ENCODE results near the gene MFGE8.

The MFGE8 gene

DNA sequence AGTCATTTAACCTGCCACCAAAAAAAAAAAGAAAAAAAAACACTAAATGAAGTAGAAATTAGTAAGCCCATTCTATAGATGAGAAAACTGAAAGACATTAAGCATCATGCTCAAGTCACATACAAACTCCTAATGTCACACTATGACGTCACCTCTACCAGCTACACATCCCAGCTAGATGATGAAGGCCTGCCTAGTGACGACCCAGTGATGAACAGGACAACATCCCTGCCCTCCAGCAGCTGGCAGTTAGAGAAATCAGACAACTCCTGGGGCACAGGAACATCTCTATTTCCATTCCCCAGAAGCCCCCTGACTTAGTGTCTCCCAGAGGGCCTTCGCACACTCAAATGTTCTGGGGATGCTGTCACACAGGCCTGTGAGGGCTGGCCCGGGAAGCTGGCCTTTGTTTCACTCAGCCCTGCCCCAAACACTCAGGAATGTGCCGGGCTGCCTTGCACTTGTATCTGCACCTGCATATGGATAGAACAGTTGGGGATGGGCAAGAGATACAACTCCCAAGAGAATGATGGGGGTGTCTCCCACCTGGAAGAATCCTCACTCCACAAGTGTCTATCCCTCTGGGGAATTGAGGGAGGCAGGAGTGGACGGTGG is 10.9 kb downstream of the MFGE8 start:
- no peak for TF ChIP-seq CTCF (IDR thresholded peaks at IDR 0.05; ENCODE audit: low read depth, low read length)
- no peak for DNase-seq
- H3K27me3 ChIP-seq: no peaks in the 10 kb centered on the region
- no peaks in the 10 kb centered on the region for H3K36me3 ChIP-seq
- H3K9me3 ChIP-seq: no peaks in the 10 kb centered on the region
- no peak overlapping the region for H3K4me3 ChIP-seq (ENCODE audit: low read depth, low read length)
- H3K4me1 ChIP-seq: peaks cover 5% of the 10 kb centered on the region; the same call in 1 of the 2 replicates

DNA sequence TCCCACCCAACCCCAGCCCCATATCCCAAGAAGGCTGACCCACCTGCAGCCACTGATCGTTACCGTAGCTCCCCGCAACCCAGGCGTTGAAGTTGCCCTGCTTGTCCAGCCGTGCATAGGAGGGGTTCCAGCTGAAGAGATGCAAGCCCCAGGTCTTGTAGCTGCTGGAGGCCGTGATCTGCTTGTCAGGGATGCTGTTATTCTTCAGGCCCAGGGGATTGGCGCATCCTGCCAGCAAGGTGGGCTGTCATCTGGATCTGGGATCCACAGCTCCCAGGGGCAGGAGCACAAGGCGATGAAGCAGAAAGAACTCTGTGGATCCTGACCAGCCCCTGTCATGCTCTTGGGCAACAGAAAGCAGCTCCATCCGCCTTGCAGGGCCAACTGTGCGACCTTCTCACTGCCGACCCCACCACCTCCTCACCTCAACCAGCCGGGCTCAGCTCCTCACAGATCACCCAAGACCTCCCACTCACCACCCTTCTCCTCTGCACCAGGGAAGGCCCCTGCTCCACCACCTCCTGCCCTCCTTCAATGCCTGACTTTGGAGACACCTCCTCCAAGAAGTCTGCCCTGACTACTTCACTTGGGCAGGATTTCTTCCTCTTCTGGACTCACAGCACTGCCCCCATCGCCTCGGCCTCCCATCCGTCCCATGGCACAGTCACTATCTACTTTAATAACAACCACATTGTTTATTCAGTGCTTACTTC is 11.5 kb downstream of the MFGE8 start:
- H3K27me3 ChIP-seq: no peaks in the 10 kb centered on the region
- no peak for TF ChIP-seq CTCF (IDR thresholded peaks at IDR 0.05; ENCODE audit: low read depth, low read length)
- peaks cover 5% of the 10 kb centered on the region; the same call in 1 of the 2 replicates for H3K4me1 ChIP-seq
- DNase-seq: no peak
- no peaks in the 10 kb centered on the region for H3K36me3 ChIP-seq
- H3K4me3 ChIP-seq (ENCODE audit: low read depth, low read length): no peak overlapping the region
- H3K9me3 ChIP-seq: no peaks in the 10 kb centered on the region

DNA sequence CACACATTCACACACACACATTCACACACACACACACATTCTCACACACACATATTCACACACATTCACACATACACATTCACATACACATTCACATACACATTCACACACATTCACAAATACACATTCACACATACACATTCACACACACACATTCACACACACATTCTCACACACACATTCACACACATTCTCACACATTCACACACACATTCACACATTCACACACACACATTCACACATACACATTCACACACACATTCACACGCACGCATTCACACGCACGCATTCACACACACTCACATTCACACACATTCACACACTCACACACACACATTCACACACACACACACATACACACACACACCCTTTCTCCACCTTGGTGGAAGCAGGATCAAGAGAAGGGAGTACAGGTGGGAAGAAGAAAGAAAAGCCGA is 12.2 kb downstream of the MFGE8 start:
- no peaks in the 10 kb centered on the region for H3K27me3 ChIP-seq
- DNase-seq: no peak
- TF ChIP-seq CTCF (IDR thresholded peaks at IDR 0.05; ENCODE audit: low read depth, low read length): no peak
- H3K4me1 ChIP-seq: peaks cover 5% of the 10 kb centered on the region; the same call in 1 of the 2 replicates
- no peak overlapping the region for H3K4me3 ChIP-seq (ENCODE audit: low read depth, low read length)
- no peaks in the 10 kb centered on the region for H3K36me3 ChIP-seq
- no peaks in the 10 kb centered on the region for H3K9me3 ChIP-seq

DNA sequence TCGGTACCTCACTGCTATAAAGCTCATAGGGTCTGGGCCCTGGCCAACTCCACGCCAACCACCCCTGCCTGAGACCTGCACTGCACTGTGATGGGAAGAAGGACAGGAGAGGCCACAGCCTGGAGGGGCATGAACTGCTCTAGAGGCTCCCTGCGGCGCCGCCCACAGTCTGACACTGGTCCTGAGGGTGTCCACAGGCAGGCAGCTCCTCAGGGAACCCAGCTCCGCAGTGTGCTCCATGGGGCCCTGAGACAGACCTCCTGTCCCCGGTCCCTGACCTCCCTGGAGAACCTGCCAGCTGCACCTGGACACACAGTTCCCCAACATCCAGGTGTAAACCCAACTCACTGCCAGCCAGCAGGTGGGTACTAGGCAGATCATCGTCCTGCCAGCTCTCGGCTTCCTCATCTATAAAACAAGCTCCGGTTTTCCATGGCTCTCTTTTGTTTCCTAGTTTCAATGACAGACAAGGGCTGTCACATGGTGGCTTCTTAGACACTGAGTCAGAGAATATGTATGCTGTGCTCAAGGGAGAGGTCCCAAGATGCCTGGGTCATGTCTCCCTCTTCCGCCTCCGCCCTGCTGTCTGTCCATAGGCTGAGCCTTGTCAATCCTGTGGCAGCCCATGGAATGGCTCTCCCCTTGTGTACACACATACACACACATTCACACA is 12.7 kb downstream of the MFGE8 start:
- Histone ChIP-seq H3K9me3 (no peaks in the 10 kb centered on the region), H3K4me3 (ENCODE audit: low read depth, low read length) (no peak overlapping the region), H3K36me3 (no peaks in the 10 kb centered on the region), H3K27me3 (peaks cover 4% of the 10 kb centered on the region), H3K4me1 (peaks cover 5% of the 10 kb centered on the region; the same call in 1 of the 2 replicates)
- TF ChIP-seq CTCF (IDR thresholded peaks at IDR 0.05; ENCODE audit: low read depth, low read length): no peak
- DNase-seq: no peak

GRCh38 chr15:88899251-88899650 is 13.9 kb downstream of the MFGE8 start:
- no peaks in the 10 kb centered on the region for H3K36me3 ChIP-seq

More at GRCh38 chr15:88899251-88899650, 13.9 kb downstream of the MFGE8 start:
- TF ChIP-seq CTCF (IDR thresholded peaks at IDR 0.05; ENCODE audit: low read depth, low read length): no peak
- DNase-seq: no peak
- H3K4me3 ChIP-seq (ENCODE audit: low read depth, low read length): no peak overlapping the region
- H3K27me3 ChIP-seq: peaks cover 16% of the 10 kb centered on the region
- H3K4me1 ChIP-seq: peaks cover 5% of the 10 kb centered on the region; the same call in 1 of the 2 replicates
- H3K9me3 ChIP-seq: no peaks in the 10 kb centered on the region

Data from BE2C (cell line).